Measurements from ENCODE around the gene ERI3. TPM values are rescaled to one million over a fixed set of nuclear protein-coding genes. Genes with fewer than 3 reads are reported as not detected.
"Not testable (repeated sequence)": the region's sequence is repeated elsewhere in the genome, so short reads cannot be mapped to it uniquely, and the experiment has no call there.

The ERI3 gene
- polyA plus RNA-seq, 3 donors from 2014 or later: 46.6 to 93.3 (median 53.1) TPM

GRCh38 chr1:44219301-44219626, 135.8 kb downstream of the ERI3 start:
- Mint-ChIP-seq H3K9me3 (no peaks in the 10 kb centered on the region), H3K27ac (no peak overlapping the region), H3K4me3 (no peak overlapping the region), H3K4me1 (peaks cover 31 to 45% of the 10 kb centered on the region in 2 donors), H3K36me3 (peaks cover 4 to 20% (median 8%) of the 10 kb centered on the region in 3 donors), H3K27me3 (ENCODE audit: low read depth in 3 of 3) (peaks cover 0 to 4% (median 2%) of the 10 kb centered on the region in 3 donors)
- DNase-seq: no peak

GRCh38 chr1:44218503-44219300, 136.4 kb downstream of the ERI3 start:
- Mint-ChIP-seq H3K9me3 (no peaks in the 10 kb centered on the region), H3K4me1 (peaks cover 32 to 45% of the 10 kb centered on the region in 2 donors), H3K36me3 (peaks cover 4 to 20% (median 8%) of the 10 kb centered on the region in 3 donors), H3K27ac (peak overlapping the region in 1 of 6 donors; percentile 15), H3K27me3 (ENCODE audit: low read depth in 3 of 3) (peaks cover 2 to 3% (median 2%) of the 10 kb centered on the region in 3 donors), H3K4me3 (no peak overlapping the region)
- no peak for DNase-seq

GRCh38 chr1:44217809-44218410, 137.1 kb downstream of the ERI3 start:
- peaks cover 1 to 9% (median 4%) of the 10 kb centered on the region in 3 donors for H3K27me3 Mint-ChIP-seq (ENCODE audit: low read depth in 3 of 3)

GRCh38 chr1:44213222-44214112, 141.6 kb downstream of the ERI3 start, which contains the start of gene DMAP1:
DMAP1 (plus strand) TSS chr1:44213471; CDS start chr1:44213754, 283 bp downstream.
- H3K27me3 Mint-ChIP-seq (ENCODE audit: low read depth in 3 of 3): peaks cover 2 to 11% (median 3%) of the 10 kb centered on the region in 3 donors
- peaks cover 2 to 8% (median 2%) of the 10 kb centered on the region in 3 donors for H3K36me3 Mint-ChIP-seq
- no peaks in the 10 kb centered on the region for H3K9me3 Mint-ChIP-seq
- peak within 1 kb of the TSS; percentile 92 to 97 (median 94) for H3K27ac Mint-ChIP-seq
- peak; percentile 81 to 87 (median 84) for DNase-seq
- peaks cover 37 to 58% of the 10 kb centered on the region in 2 donors for H3K4me1 Mint-ChIP-seq
- H3K4me3 Mint-ChIP-seq: peak within 1 kb of the TSS; percentile 92 to 99 (median 95)

More at GRCh38 chr1:44217809-44218410, 137.1 kb downstream of the ERI3 start:
- H3K36me3 Mint-ChIP-seq: peaks cover 4 to 20% (median 8%) of the 10 kb centered on the region in 3 donors
- no peak overlapping the region for H3K27ac Mint-ChIP-seq
- H3K4me1 Mint-ChIP-seq: peaks cover 31 to 50% of the 10 kb centered on the region in 2 donors
- H3K9me3 Mint-ChIP-seq: no peaks in the 10 kb centered on the region
- peak; percentile 36 to 46 (median 41) for DNase-seq
- H3K4me3 Mint-ChIP-seq: no peak overlapping the region

- H3K27ac Mint-ChIP-seq: peak overlapping the region; percentile 92 to 97 (median 94)
- no peaks in the 10 kb centered on the region for H3K9me3 Mint-ChIP-seq
- DNase-seq: peak; percentile 37 to 45 (median 43)
- peaks cover 36 to 55% of the 10 kb centered on the region in 2 donors for H3K4me1 Mint-ChIP-seq
- H3K27me3 Mint-ChIP-seq (ENCODE audit: low read depth in 3 of 3): peaks cover 2 to 11% (median 3%) of the 10 kb centered on the region in 3 donors
- H3K36me3 Mint-ChIP-seq: peaks cover 0 to 4% (median 0%) of the 10 kb centered on the region in 3 donors
- H3K4me3 Mint-ChIP-seq: peak overlapping the region; percentile 92 to 99 (median 95)
These were observed 142.5 kb downstream of the ERI3 start for GRCh38 chr1:44212355-44213221.

- DNase-seq: no peak
- peaks cover 3 to 11% (median 6%) of the 10 kb centered on the region in 3 donors for H3K27me3 Mint-ChIP-seq (ENCODE audit: low read depth in 3 of 3)
- H3K9me3 Mint-ChIP-seq: no peaks in the 10 kb centered on the region
- peaks cover 0 to 5% (median 0%) of the 10 kb centered on the region in 3 donors for H3K36me3 Mint-ChIP-seq
- no peak overlapping the region for H3K4me3 Mint-ChIP-seq
- peaks cover 30 to 35% of the 10 kb centered on the region in 2 donors for H3K4me1 Mint-ChIP-seq
- no peak overlapping the region for H3K27ac Mint-ChIP-seq
These were observed 144.5 kb downstream of the ERI3 start for GRCh38 chr1:44210595-44210994.

GRCh38 chr1:44208226-44208625, 146.8 kb downstream of the ERI3 start:
- DNase-seq: no peak
- peaks cover 0 to 2% (median 0%) of the 10 kb centered on the region in 3 donors for H3K36me3 Mint-ChIP-seq
- H3K4me1 Mint-ChIP-seq: peaks cover 12% of the 10 kb centered on the region in 2 donors
- no peak overlapping the region for H3K4me3 Mint-ChIP-seq
- H3K27me3 Mint-ChIP-seq (ENCODE audit: low read depth in 3 of 3): peaks cover 5% of the 10 kb centered on the region in 3 donors
- H3K9me3 Mint-ChIP-seq: no peaks in the 10 kb centered on the region
- H3K27ac Mint-ChIP-seq: no peak overlapping the region

GRCh38 chr1:44206545-44206944, 148.5 kb downstream of the ERI3 start:
- DNase-seq; H3K4me3 Mint-ChIP-seq; H3K4me1 Mint-ChIP-seq; H3K27ac Mint-ChIP-seq; H3K9me3 Mint-ChIP-seq; H3K27me3 Mint-ChIP-seq (ENCODE audit: low read depth in 3 of 3); H3K36me3 Mint-ChIP-seq: not testable (repeated sequence)

GRCh38 chr1:44200336-44200735, 154.7 kb downstream of the ERI3 start:
- no peak overlapping the region for H3K27ac Mint-ChIP-seq
- H3K9me3 Mint-ChIP-seq: no peaks in the 10 kb centered on the region
- no peak overlapping the region for H3K4me3 Mint-ChIP-seq
- H3K27me3 Mint-ChIP-seq (ENCODE audit: low read depth in 3 of 3): peaks cover 0 to 4% (median 3%) of the 10 kb centered on the region in 3 donors
- no peaks in the 10 kb centered on the region for H3K4me1 Mint-ChIP-seq
- DNase-seq: no peak
- no peaks in the 10 kb centered on the region for H3K36me3 Mint-ChIP-seq

- Mint-ChIP-seq H3K27ac (no peak overlapping the region), H3K27me3 (ENCODE audit: low read depth in 3 of 3) (peaks cover 0 to 6% (median 4%) of the 10 kb centered on the region in 3 donors), H3K4me3 (no peak overlapping the region)
These were observed 180.4 kb downstream of the ERI3 start for GRCh38 chr1:44174630-44175029.

More at GRCh38 chr1:44174630-44175029, 180.4 kb downstream of the ERI3 start:
- peaks cover 0 to 3% (median 0%) of the 10 kb centered on the region in 6 donors for H3K9me3 Mint-ChIP-seq
- H3K4me1 Mint-ChIP-seq: no peaks in the 10 kb centered on the region
- no peaks in the 10 kb centered on the region for H3K36me3 Mint-ChIP-seq
- DNase-seq: no peak

Data from immature natural killer cell (primary cell).